PFSK-1 (cell line): ENCODE results near the gene CDH6.

Source experiments
- FOXP2 ChIP-seq: optimal IDR thresholded peaks from 2 replicates; pipeline ENCODE3; 2011; ENCODE audit warnings: borderline replicate concordance, control low read depth, inconsistent platforms; ENCODE audit not compliant: insufficient read depth; ENCODE audit errors: extremely low read length, extremely low read depth
- POLR2AphosphoS5 ChIP-seq: IDR thresholded peaks from 2 replicates; pipeline ENCODE4 v1.6.1; 2012; ENCODE audit warnings: low read depth, mild to moderate bottlenecking, control low read depth, low read length, moderate library complexity
- REST ChIP-seq, 2 experiments: IDR thresholded peaks; 2 replicates each; pipeline versions ENCODE4 v1.6.1 to v1.8.0; 2011 to 2012; ENCODE audit warnings: low read depth in 2 of 2, low read length in 2 of 2, control low read depth in 1 of 2, inconsistent platforms in 1 of 2, mild to moderate bottlenecking in 1 of 2, moderate library complexity in 1 of 2; ENCODE audit not compliant: insufficient read depth in 1 of 2
- SIN3A ChIP-seq: IDR thresholded peaks from 2 replicates; pipeline ENCODE4 v1.6.1; 2012; ENCODE audit warnings: mild to moderate bottlenecking, low read length, moderate library complexity, borderline replicate concordance; ENCODE audit not compliant: insufficient read depth
- TAF1 ChIP-seq: IDR thresholded peaks from 2 replicates; pipeline ENCODE4 v1.6.1; 2012; ENCODE audit warnings: low read length, control low read depth, borderline replicate concordance; ENCODE audit not compliant: insufficient read depth

CDH6 gene

GRCh38 chr5:31317665-31318064 lies 124.2 kb downstream of the CDH6 start:
- no peak for TF ChIP-seq REST (IDR thresholded peaks at IDR 0.05; ENCODE audit: insufficient read depth in 1 of 2, low read depth in 2 of 2, low read length in 2 of 2)
- TF ChIP-seq TAF1 = no peak
- TF ChIP-seq FOXP2 = no peak
- no peak for TF ChIP-seq SIN3A
- no peak for TF ChIP-seq POLR2AphosphoS5

GRCh38 chr5:31319335-31319734 lies 125.8 kb downstream of the CDH6 start:
- TF ChIP-seq SIN3A = no peak
- TF ChIP-seq FOXP2 = no peak
- TF ChIP-seq REST (IDR thresholded peaks at IDR 0.05; ENCODE audit: insufficient read depth in 1 of 2, low read depth in 2 of 2, low read length in 2 of 2) = no peak
- no peak for TF ChIP-seq POLR2AphosphoS5

- TF ChIP-seq TAF1 (no peak), REST (IDR thresholded peaks at IDR 0.05; ENCODE audit: insufficient read depth in 1 of 2, low read depth in 2 of 2, low read length in 2 of 2) (no peak), POLR2AphosphoS5 (no peak), FOXP2 (no peak), SIN3A (no peak)
Measured at GRCh38 chr5:31322946-31323345, 129.5 kb downstream of the CDH6 start.

- TF ChIP-seq TAF1 (no peak), SIN3A (no peak), POLR2AphosphoS5 (no peak), REST (IDR thresholded peaks at IDR 0.05; ENCODE audit: insufficient read depth in 1 of 2, low read depth in 2 of 2, low read length in 2 of 2) (no peak), FOXP2 (no peak)
Measured at GRCh38 chr5:31324842-31325241, 131.4 kb downstream of the CDH6 start.

GRCh38 chr5:31328040-31328733 lies 134.7 kb downstream of the CDH6 start:
- TF ChIP-seq SIN3A = no peak
- TF ChIP-seq TAF1 = no peak
- no peak for TF ChIP-seq REST (IDR thresholded peaks at IDR 0.05; ENCODE audit: insufficient read depth in 1 of 2, low read depth in 2 of 2, low read length in 2 of 2)
- TF ChIP-seq FOXP2 = no peak
- TF ChIP-seq POLR2AphosphoS5 = no peak
